NCI-H2227 (cell line): ENCODE results near the gene FLNB.

Experiments used
- DNase-seq: peaks from one replicate; lab custom pipeline; 2025; ENCODE audit not compliant: unreplicated experiment; lab: John Stamatoyannopoulos, UW

Gene FLNB

GRCh38 chr3:58102976-58103451 is 94.8 kb downstream of the FLNB start:
- no peak for DNase-seq

- DNase-seq: no peak
Observed at GRCh38 chr3:58104151-58104550, 95.9 kb downstream of the FLNB start.

- DNase-seq: no peak
Observed at GRCh38 chr3:58104712-58105111, 96.5 kb downstream of the FLNB start.

GRCh38 chr3:58105196-58105595 is 97.0 kb downstream of the FLNB start:
- no peak for DNase-seq

GRCh38 chr3:58106061-58106460 is 97.8 kb downstream of the FLNB start:
- DNase-seq: no peak

GRCh38 chr3:58106640-58107039 is 98.4 kb downstream of the FLNB start:
- no peak for DNase-seq

- no peak for DNase-seq
Observed at GRCh38 chr3:58107597-58107996, 99.4 kb downstream of the FLNB start.

GRCh38 chr3:58109752-58110151 is 101.5 kb downstream of the FLNB start:
- no peak for DNase-seq

GRCh38 chr3:58111513-58112184 is 103.4 kb downstream of the FLNB start:
- DNase-seq: no peak

- DNase-seq: no peak
Observed at GRCh38 chr3:58112185-58112535, 103.9 kb downstream of the FLNB start.

GRCh38 chr3:58115175-58115574 is 107.0 kb downstream of the FLNB start:
- no peak for DNase-seq

GRCh38 chr3:58116161-58116955 is 108.1 kb downstream of the FLNB start:
- DNase-seq: no peak

- no peak for DNase-seq
Observed at GRCh38 chr3:58116985-58117384, 108.8 kb downstream of the FLNB start.

- no peak for DNase-seq
Observed at GRCh38 chr3:58117561-58118181, 109.4 kb downstream of the FLNB start.

GRCh38 chr3:58119186-58119585 is 111.0 kb downstream of the FLNB start:
- no peak for DNase-seq

GRCh38 chr3:58120075-58120812 is 112.0 kb downstream of the FLNB start:
- no peak for DNase-seq

- DNase-seq: no peak
Observed at GRCh38 chr3:58121183-58121582, 113.0 kb downstream of the FLNB start.

GRCh38 chr3:58122936-58123700 is 114.9 kb downstream of the FLNB start:
- no peak for DNase-seq

- no peak for DNase-seq
Observed at GRCh38 chr3:58124387-58124786, 116.2 kb downstream of the FLNB start.

GRCh38 chr3:58129041-58129770 is 121.0 kb downstream of the FLNB start:
- no peak for DNase-seq
